Measurements from ENCODE around the gene PCGF5.

The PCGF5 gene

DNA sequence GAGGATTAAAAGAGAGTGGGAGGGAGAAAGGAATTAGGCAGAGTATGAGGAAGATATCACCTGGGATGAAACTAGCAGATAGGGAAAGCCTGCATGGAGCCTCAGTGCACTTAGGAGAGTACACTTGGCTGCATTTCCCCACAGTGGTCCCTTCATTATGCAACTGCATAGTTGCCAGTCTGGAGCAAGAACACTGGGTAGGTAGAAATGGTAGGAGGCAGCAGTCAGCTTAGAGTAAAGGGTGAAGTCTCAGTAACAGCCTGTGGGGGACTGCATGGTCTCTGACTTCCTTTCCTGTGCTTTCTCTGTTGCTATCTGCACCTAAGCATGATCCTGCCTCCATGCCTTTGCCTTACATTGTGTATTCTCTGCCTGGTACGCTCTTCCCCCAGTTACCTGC, 14.0 kb upstream of the PCGF5 start:
- peaks cover 89% of the 10 kb centered on the region for H3K79me2 ChIP-seq (ENCODE audit: control insufficient read depth, low read length)
- no peaks in the 10 kb centered on the region for H3K9me3 ChIP-seq (ENCODE audit: control insufficient read depth, insufficient read depth, low read length)
- H3K27me3 ChIP-seq (ENCODE audit: control insufficient read depth, low read length) = no peaks in the 10 kb centered on the region
- peaks cover 15% of the 10 kb centered on the region for H3F3A ChIP-seq (ENCODE audit: control insufficient read depth, insufficient read depth)
- TF ChIP-seq EZH2phosphoT487 (IDR thresholded peaks at IDR 0.05; ENCODE audit: borderline replicate concordance, low read length) = no peak
- TF ChIP-seq, protein P1, sequence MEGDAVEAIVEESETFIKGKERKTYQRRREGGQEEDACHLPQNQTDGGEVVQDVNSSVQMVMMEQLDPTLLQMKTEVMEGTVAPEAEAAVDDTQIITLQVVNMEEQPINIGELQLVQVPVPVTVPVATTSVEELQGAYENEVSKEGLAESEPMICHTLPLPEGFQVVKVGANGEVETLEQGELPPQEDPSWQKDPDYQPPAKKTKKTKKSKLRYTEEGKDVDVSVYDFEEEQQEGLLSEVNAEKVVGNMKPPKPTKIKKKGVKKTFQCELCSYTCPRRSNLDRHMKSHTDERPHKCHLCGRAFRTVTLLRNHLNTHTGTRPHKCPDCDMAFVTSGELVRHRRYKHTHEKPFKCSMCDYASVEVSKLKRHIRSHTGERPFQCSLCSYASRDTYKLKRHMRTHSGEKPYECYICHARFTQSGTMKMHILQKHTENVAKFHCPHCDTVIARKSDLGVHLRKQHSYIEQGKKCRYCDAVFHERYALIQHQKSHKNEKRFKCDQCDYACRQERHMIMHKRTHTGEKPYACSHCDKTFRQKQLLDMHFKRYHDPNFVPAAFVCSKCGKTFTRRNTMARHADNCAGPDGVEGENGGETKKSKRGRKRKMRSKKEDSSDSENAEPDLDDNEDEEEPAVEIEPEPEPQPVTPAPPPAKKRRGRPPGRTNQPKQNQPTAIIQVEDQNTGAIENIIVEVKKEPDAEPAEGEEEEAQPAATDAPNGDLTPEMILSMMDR (IDR thresholded peaks at IDR 0.05; ENCODE audit: low read depth, low read length, poor library complexity, severe bottlenecking) = no peak
- H3K27ac ChIP-seq (ENCODE audit: low read depth, low read length) = no peak overlapping the region
- H3K4me1 ChIP-seq (ENCODE audit: control insufficient read depth, low read length) = peaks cover 74% of the 10 kb centered on the region
- H3K4me2 ChIP-seq (ENCODE audit: low read length) = no peak overlapping the region
- H4K20me1 ChIP-seq (ENCODE audit: control insufficient read depth, insufficient read depth, low read depth, low read length) = peaks cover 14% of the 10 kb centered on the region
- H3K4me3 ChIP-seq (ENCODE audit: low read length) = no peak overlapping the region
- H3K36me3 ChIP-seq (ENCODE audit: control insufficient read depth, low read length) = no peaks in the 10 kb centered on the region
- no peaks in the 10 kb centered on the region for H3K9me2 ChIP-seq (replicated peaks; ENCODE audit: control insufficient read depth, low read length)

DNA sequence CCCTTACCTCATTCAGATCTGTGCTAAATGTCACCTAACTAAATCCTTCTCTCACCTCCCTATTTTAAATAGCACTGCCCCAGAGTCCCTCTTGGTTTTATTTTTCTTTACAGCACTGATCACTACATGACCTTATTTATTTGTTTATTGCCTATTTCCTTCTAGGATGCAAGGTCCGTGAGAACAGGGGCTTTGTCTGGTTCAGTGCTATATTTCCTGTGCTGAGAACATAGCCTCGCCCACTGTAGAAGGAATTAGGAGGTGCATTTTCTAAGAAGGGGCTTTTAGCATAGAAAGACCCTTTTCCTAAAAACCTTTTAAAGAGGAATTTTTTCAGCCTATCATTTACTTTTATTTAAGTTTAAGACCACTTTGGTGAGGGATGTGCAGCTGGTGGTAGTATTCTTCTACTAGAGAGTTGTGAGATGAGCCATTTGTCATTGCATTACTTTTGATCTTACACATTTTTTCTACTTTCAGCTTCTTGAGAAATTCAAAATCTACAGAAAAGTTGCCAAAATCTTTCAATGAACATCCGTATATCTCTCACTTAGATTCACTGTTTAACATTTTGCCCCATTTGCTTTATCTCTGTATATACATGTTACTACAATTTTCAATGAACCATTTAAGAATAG, 13.5 kb upstream of the PCGF5 start:
- no peak overlapping the region for H3K4me2 ChIP-seq (ENCODE audit: low read length)
- no peak overlapping the region for H3K4me3 ChIP-seq (ENCODE audit: low read length)
- no peaks in the 10 kb centered on the region for H3K27me3 ChIP-seq (ENCODE audit: control insufficient read depth, low read length)
- no peaks in the 10 kb centered on the region for H3K9me3 ChIP-seq (ENCODE audit: control insufficient read depth, insufficient read depth, low read length)
- H3K4me1 ChIP-seq (ENCODE audit: control insufficient read depth, low read length) = peaks cover 74% of the 10 kb centered on the region
- peaks cover 16% of the 10 kb centered on the region for H3F3A ChIP-seq (ENCODE audit: control insufficient read depth, insufficient read depth)
- H3K9me2 ChIP-seq (replicated peaks; ENCODE audit: control insufficient read depth, low read length) = no peaks in the 10 kb centered on the region
- no peaks in the 10 kb centered on the region for H3K36me3 ChIP-seq (ENCODE audit: control insufficient read depth, low read length)
- H3K79me2 ChIP-seq (ENCODE audit: control insufficient read depth, low read length) = peaks cover 89% of the 10 kb centered on the region
- TF ChIP-seq, protein P1 (IDR thresholded peaks at IDR 0.05; ENCODE audit: low read depth, low read length, poor library complexity, severe bottlenecking) = no peak
- no peak for TF ChIP-seq EZH2phosphoT487 (IDR thresholded peaks at IDR 0.05; ENCODE audit: borderline replicate concordance, low read length)
- H4K20me1 ChIP-seq (ENCODE audit: control insufficient read depth, insufficient read depth, low read depth, low read length) = peaks cover 15% of the 10 kb centered on the region
- no peak overlapping the region for H3K27ac ChIP-seq (ENCODE audit: low read depth, low read length)

DNA sequence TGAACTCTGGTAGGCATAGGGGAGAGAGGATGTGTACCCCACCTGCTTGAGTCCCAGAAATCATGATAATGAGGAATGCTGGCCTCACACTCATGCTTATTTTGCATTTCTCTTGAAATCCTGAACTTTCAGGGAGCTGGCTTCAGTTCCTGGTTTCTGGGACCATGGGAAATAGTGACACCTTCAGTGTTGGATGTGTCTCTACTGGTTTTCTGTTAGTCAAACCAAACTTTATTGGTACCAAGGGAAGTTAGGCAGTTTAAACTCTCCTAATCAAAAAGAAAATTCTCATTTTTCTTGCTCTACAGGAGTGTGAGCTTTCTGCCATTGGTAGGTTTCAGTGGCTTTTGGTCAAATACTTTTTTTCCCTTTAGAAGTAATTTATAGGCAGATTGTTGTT, 11.8 kb upstream of the PCGF5 start:
- Histone ChIP-seq H3K79me2 (ENCODE audit: control insufficient read depth, low read length) (peaks cover 87% of the 10 kb centered on the region), H3K4me2 (ENCODE audit: low read length) (peak overlapping the region; percentile 32; the same call in 1 of the 2 replicates), H3K36me3 (ENCODE audit: control insufficient read depth, low read length) (no peaks in the 10 kb centered on the region), H3K4me3 (ENCODE audit: low read length) (no peak overlapping the region), H3K4me1 (ENCODE audit: control insufficient read depth, low read length) (peaks cover 62% of the 10 kb centered on the region), H4K20me1 (ENCODE audit: control insufficient read depth, insufficient read depth, low read depth, low read length) (peaks cover 15% of the 10 kb centered on the region), H3K9me2 (replicated peaks; ENCODE audit: control insufficient read depth, low read length) (no peaks in the 10 kb centered on the region), H3K27me3 (ENCODE audit: control insufficient read depth, low read length) (no peaks in the 10 kb centered on the region), H3K27ac (ENCODE audit: low read depth, low read length) (no peak overlapping the region), H3K9me3 (ENCODE audit: control insufficient read depth, insufficient read depth, low read length) (no peaks in the 10 kb centered on the region), H3F3A (ENCODE audit: control insufficient read depth, insufficient read depth) (peaks cover 16% of the 10 kb centered on the region)
- TF ChIP-seq, protein P1 (IDR thresholded peaks at IDR 0.05; ENCODE audit: low read depth, low read length, poor library complexity, severe bottlenecking) = no peak
- no peak for TF ChIP-seq EZH2phosphoT487 (IDR thresholded peaks at IDR 0.05; ENCODE audit: borderline replicate concordance, low read length)

All from DOHH2 (cell line).